ENCODE results near the gene SGF29.
"Not testable (repeated sequence)": the region's sequence is repeated elsewhere in the genome, so short reads cannot be mapped to it uniquely, and the experiment has no call there.

SGF29 gene

GRCh38 chr16:28563218-28563617 is 9.5 kb downstream of the SGF29 start:
- no peaks in the 10 kb centered on the region for H3K9me2 ChIP-seq (replicated peaks; ENCODE audit: insufficient read depth, low read length)
- H3K9me3 ChIP-seq (ENCODE audit: insufficient read depth, low read length): no peaks in the 10 kb centered on the region; the same call in 1 of the 2 replicates
- H3K79me2 ChIP-seq (ENCODE audit: insufficient read depth, low read length): peaks cover 58% of the 10 kb centered on the region
- no peaks in the 10 kb centered on the region; the same call in 1 of the 2 replicates for H3K36me3 ChIP-seq (ENCODE audit: low read length)
- TF ChIP-seq EZH2phosphoT487 (conservative IDR thresholded peaks at IDR 0.05; ENCODE audit: low read length): no peak
- TF ChIP-seq CTCF (IDR thresholded peaks at IDR 0.05; ENCODE audit: insufficient read depth, low read length, poor library complexity, severe bottlenecking): no peak
- no peak overlapping the region for H2AFZ ChIP-seq (ENCODE audit: low read depth, low read length, severe bottlenecking)
- H3K4me3 ChIP-seq (ENCODE audit: insufficient read depth, low read length, poor library complexity, severe bottlenecking): no peak overlapping the region
- no peak overlapping the region for H3K9ac ChIP-seq (ENCODE audit: low read length)
- 0 out of 2 replicates have a peak, but pooled peaks cover 3% of the 10 kb centered on the region for H4K20me1 ChIP-seq (ENCODE audit: low read depth, low read length)
- H3F3A ChIP-seq (ENCODE audit: insufficient read depth): no peaks in the 10 kb centered on the region
- H3K27ac ChIP-seq (ENCODE audit: low read depth, low read length): no peak overlapping the region
- H3K27me3 ChIP-seq (ENCODE audit: low read length): no peaks in the 10 kb centered on the region
- no peak overlapping the region for H3K4me2 ChIP-seq (ENCODE audit: low read depth, low read length, poor library complexity, severe bottlenecking)

GRCh38 chr16:28566233-28566925 is 12.7 kb downstream of the SGF29 start:
- not testable (repeated sequence) for H3K4me2 ChIP-seq (ENCODE audit: low read depth, low read length, poor library complexity, severe bottlenecking); H3K9ac ChIP-seq (ENCODE audit: low read length); H3K27ac ChIP-seq (ENCODE audit: low read depth, low read length); H3F3A ChIP-seq (ENCODE audit: insufficient read depth); H3K4me3 ChIP-seq (ENCODE audit: insufficient read depth, low read length, poor library complexity, severe bottlenecking); H3K36me3 ChIP-seq (ENCODE audit: low read length); H3K9me2 ChIP-seq (replicated peaks; ENCODE audit: insufficient read depth, low read length); H3K9me3 ChIP-seq (ENCODE audit: insufficient read depth, low read length); H2AFZ ChIP-seq (ENCODE audit: low read depth, low read length, severe bottlenecking); H4K20me1 ChIP-seq (ENCODE audit: low read depth, low read length); H3K27me3 ChIP-seq (ENCODE audit: low read length)
- H3K79me2 ChIP-seq (ENCODE audit: insufficient read depth, low read length): peaks cover 73% of the 10 kb centered on the region

- H4K20me1 ChIP-seq (ENCODE audit: low read depth, low read length): 0 out of 2 replicates have a peak, but pooled peaks cover 2% of the 10 kb centered on the region
- H3K9me2 ChIP-seq (replicated peaks; ENCODE audit: insufficient read depth, low read length): no peaks in the 10 kb centered on the region
- no peak overlapping the region for H3K27ac ChIP-seq (ENCODE audit: low read depth, low read length)
- no peak overlapping the region for H2AFZ ChIP-seq (ENCODE audit: low read depth, low read length, severe bottlenecking)
- H3K79me2 ChIP-seq (ENCODE audit: insufficient read depth, low read length): peaks cover 65% of the 10 kb centered on the region
- no peaks in the 10 kb centered on the region; the same call in 1 of the 2 replicates for H3K9me3 ChIP-seq (ENCODE audit: insufficient read depth, low read length)
- no peaks in the 10 kb centered on the region for H3K27me3 ChIP-seq (ENCODE audit: low read length)
- no peak overlapping the region for H3K9ac ChIP-seq (ENCODE audit: low read length)
- TF ChIP-seq EZH2phosphoT487 (conservative IDR thresholded peaks at IDR 0.05; ENCODE audit: low read length): no peak
- TF ChIP-seq CTCF (IDR thresholded peaks at IDR 0.05; ENCODE audit: insufficient read depth, low read length, poor library complexity, severe bottlenecking): no peak
- no peaks in the 10 kb centered on the region; the same call in 1 of the 2 replicates for H3K36me3 ChIP-seq (ENCODE audit: low read length)
- H3F3A ChIP-seq (ENCODE audit: insufficient read depth): no peaks in the 10 kb centered on the region
- H3K4me2 ChIP-seq (ENCODE audit: low read depth, low read length, poor library complexity, severe bottlenecking): no peak overlapping the region
- H3K4me3 ChIP-seq (ENCODE audit: insufficient read depth, low read length, poor library complexity, severe bottlenecking): no peak overlapping the region
Observed at GRCh38 chr16:28567292-28567691, 13.6 kb downstream of the SGF29 start.

- H2AFZ ChIP-seq (ENCODE audit: low read depth, low read length, severe bottlenecking): no peak overlapping the region
- no peak overlapping the region for H3K9ac ChIP-seq (ENCODE audit: low read length)
- no peak for TF ChIP-seq CTCF (IDR thresholded peaks at IDR 0.05; ENCODE audit: insufficient read depth, low read length, poor library complexity, severe bottlenecking)
- TF ChIP-seq EZH2phosphoT487 (conservative IDR thresholded peaks at IDR 0.05; ENCODE audit: low read length): no peak
- no peaks in the 10 kb centered on the region; the same call in 1 of the 2 replicates for H3K36me3 ChIP-seq (ENCODE audit: low read length)
- H3K79me2 ChIP-seq (ENCODE audit: insufficient read depth, low read length): peaks cover 54% of the 10 kb centered on the region
- no peaks in the 10 kb centered on the region for H3K27me3 ChIP-seq (ENCODE audit: low read length)
- no peak overlapping the region for H3K4me3 ChIP-seq (ENCODE audit: insufficient read depth, low read length, poor library complexity, severe bottlenecking)
- H3K4me2 ChIP-seq (ENCODE audit: low read depth, low read length, poor library complexity, severe bottlenecking): no peak overlapping the region
- no peaks in the 10 kb centered on the region for H3F3A ChIP-seq (ENCODE audit: insufficient read depth)
- H3K27ac ChIP-seq (ENCODE audit: low read depth, low read length): no peak overlapping the region
- no peaks in the 10 kb centered on the region for H4K20me1 ChIP-seq (ENCODE audit: low read depth, low read length)
- H3K9me2 ChIP-seq (replicated peaks; ENCODE audit: insufficient read depth, low read length): no peaks in the 10 kb centered on the region
- no peaks in the 10 kb centered on the region; the same call in 1 of the 2 replicates for H3K9me3 ChIP-seq (ENCODE audit: insufficient read depth, low read length)
Observed at GRCh38 chr16:28569021-28569420, 15.3 kb downstream of the SGF29 start.

Measured in SU-DHL-6 (cell line).